NT2/D1 (cell line): ENCODE measurements around the gene TRAK1.

Experiments
- YY1 ChIP-seq: IDR thresholded peaks from 2 replicates; pipeline ENCODE4 v1.6.1; 2011; ENCODE audit not compliant: insufficient read length, insufficient read depth
- ZNF274 ChIP-seq: IDR thresholded peaks from 2 replicates; pipeline ENCODE4 v1.6.1; 2011; ENCODE audit warnings: mild to moderate bottlenecking, low read depth, low read length

- TF ChIP-seq ZNF274 = no peak
- no peak for TF ChIP-seq YY1
Measured at GRCh38 chr3:42116466-42116865, 25.3 kb downstream of the TRAK1 start.
